Right forelimb (tissue), 1 donor: ENCODE data around the gene PLPP4.

Experiments
- DNase-seq: peaks from one replicate; pipeline ENCODE4 v3.0.0-alpha.2; 2018

Gene PLPP4

GRCh38 chr10:120580918-120581895 lies 124.2 kb downstream of the PLPP4 start:
- DNase-seq: no peak

- no peak for DNase-seq
Observed at GRCh38 chr10:120582753-120583152, 125.7 kb downstream of the PLPP4 start.

- DNase-seq: no peak
Observed at GRCh38 chr10:120583424-120584108, 126.5 kb downstream of the PLPP4 start.

- DNase-seq: no peak
Observed at GRCh38 chr10:120584786-120585185, 127.8 kb downstream of the PLPP4 start.

GRCh38 chr10:120586471-120586872 lies 129.4 kb downstream of the PLPP4 start:
- no peak for DNase-seq

GRCh38 chr10:120587061-120587460 lies 130.0 kb downstream of the PLPP4 start:
- DNase-seq: no peak

- DNase-seq: no peak
Observed at GRCh38 chr10:120588311-120588710, 131.3 kb downstream of the PLPP4 start.

- DNase-seq: no peak
Observed at GRCh38 chr10:120593693-120594092, 136.7 kb downstream of the PLPP4 start.

- DNase-seq: no peak
Observed at GRCh38 chr10:120597902-120598301, 140.9 kb downstream of the PLPP4 start.

- DNase-seq: no peak
Observed at GRCh38 chr10:120598386-120598785, 141.4 kb downstream of the PLPP4 start.

GRCh38 chr10:120599200-120599724 lies 142.2 kb downstream of the PLPP4 start:
- DNase-seq: no peak

GRCh38 chr10:120600871-120601649 lies 144.0 kb downstream of the PLPP4 start:
- no peak for DNase-seq

- DNase-seq: no peak
Observed at GRCh38 chr10:120601999-120602398, 145.0 kb downstream of the PLPP4 start.

GRCh38 chr10:120605410-120605809 lies 148.4 kb downstream of the PLPP4 start:
- DNase-seq: no peak

GRCh38 chr10:120606051-120606764 lies 149.2 kb downstream of the PLPP4 start:
- DNase-seq: no peak

GRCh38 chr10:120607016-120607709 lies 150.1 kb downstream of the PLPP4 start:
- no peak for DNase-seq

- DNase-seq: no peak
Observed at GRCh38 chr10:120607710-120608703, 151.0 kb downstream of the PLPP4 start.

- DNase-seq: no peak
Observed at GRCh38 chr10:120609006-120609405, 152.0 kb downstream of the PLPP4 start.

GRCh38 chr10:120610791-120611190 lies 153.8 kb downstream of the PLPP4 start:
- no peak for DNase-seq

GRCh38 chr10:120612756-120613155 lies 155.7 kb downstream of the PLPP4 start:
- no peak for DNase-seq
